ENCODE results near the gene CDX2.

Gene CDX2

DNA sequence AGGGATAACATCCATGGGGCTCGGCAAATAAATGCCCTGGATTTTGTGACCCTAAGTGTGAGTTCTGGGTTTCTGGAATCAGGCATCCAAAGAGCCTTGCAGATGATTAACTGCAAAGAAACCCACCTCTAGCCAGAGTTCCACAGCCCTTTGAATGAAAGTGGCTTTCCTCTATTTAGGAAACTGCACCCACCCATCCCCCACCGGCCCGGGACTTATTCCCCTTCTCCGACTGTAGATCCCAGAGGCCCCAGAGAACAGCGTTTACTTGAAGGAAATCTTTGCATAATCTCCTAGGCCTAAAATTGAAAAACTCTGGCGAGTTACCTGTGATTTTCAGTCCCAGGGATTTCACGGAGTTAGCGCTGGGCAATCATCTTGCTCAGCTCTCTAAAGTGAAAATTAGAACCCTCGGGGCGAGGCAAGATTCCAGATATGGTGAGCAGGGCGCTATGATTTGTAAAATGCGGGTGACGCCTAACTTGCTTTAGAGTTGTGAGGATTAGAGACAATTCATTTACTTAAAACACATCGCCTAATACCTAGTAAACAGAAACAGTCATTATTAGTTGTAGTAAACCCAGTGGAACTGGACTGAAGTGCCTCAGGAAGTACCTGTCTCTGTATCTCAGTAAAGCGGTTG, 10.0 kb upstream of the CDX2 start:
- DNase-seq, result no peak

GRCh38 chr13:27978301-27978968, 9.3 kb upstream of the CDX2 start:
- no peak for DNase-seq

- no peak for DNase-seq
Observed at GRCh38 chr13:27977476-27978300, 8.6 kb upstream of the CDX2 start.

DNA sequence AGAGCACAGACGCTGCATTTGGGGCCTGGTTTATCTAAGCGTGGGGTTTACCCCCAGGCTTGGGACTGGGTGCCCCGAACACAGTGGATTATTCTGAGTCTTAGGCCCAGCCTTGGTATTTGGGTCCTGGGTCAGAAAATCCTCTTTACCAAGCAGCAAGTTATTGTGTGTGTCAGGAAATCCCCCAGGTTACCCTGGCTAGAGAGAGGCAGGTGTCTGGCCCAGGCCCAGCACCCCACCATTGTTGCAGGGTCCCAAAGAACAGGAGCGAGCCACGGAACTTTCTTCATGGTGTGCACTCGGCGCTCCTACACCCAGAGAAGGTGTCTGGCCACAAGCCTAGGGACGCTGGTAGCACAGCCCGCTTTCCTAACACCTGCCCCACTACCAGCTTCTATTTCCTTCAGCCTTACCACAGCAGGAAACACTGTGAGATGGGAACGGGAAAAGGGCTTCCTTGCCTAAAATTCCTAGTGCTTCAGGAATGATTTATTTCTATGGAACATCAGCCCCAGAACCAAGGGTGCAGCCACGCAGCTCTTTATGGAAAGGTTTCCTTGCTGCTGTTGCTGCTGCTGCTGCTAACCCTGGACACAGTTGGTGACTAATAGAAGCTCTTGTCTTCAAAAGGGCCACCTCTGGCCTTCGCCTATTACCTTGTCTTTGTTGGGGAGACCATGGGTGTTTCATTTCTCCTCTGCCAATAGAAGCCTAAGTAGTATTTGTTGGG, 7.4 kb upstream of the CDX2 start:
- no peak for DNase-seq

DNA sequence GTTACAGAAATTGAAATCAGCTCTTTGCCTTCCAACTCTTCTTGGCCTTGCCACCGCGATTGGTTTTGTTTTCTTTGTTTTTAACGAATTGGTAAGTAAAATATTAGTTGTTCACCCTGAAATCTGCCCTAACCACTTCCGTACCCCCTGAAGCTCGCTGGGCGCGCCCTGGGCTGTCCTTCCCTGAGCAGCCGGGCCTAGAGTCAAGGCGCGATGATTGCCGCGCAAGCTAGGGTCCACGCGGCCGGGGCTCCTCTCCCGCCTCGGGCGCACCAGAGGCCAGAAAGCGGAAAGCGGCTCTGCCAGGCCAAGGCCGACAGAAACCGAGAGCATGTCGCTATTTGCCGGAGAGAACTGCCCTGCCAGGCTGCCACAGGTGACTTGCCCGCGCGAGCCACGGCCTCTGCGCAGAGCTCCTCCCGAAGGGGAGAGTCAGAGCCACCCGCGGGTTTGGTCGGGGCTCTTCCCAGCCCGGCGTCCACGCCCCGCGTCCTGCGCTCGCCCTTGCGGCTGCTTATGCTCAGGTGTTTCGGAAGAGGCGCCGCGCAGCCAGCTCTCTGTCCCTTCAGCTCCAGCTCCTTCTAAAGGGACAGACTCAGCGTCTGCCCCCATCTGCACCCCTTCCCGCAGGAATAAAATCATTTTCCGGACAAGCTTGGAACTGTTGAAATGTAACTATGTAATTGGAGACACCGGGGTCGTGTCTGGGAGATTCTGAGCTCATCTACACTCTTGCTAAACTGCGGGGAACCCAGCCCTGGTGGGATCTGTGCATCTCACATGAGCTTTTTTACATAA, 6.6 kb upstream of the CDX2 start:
- no peak for DNase-seq

DNA sequence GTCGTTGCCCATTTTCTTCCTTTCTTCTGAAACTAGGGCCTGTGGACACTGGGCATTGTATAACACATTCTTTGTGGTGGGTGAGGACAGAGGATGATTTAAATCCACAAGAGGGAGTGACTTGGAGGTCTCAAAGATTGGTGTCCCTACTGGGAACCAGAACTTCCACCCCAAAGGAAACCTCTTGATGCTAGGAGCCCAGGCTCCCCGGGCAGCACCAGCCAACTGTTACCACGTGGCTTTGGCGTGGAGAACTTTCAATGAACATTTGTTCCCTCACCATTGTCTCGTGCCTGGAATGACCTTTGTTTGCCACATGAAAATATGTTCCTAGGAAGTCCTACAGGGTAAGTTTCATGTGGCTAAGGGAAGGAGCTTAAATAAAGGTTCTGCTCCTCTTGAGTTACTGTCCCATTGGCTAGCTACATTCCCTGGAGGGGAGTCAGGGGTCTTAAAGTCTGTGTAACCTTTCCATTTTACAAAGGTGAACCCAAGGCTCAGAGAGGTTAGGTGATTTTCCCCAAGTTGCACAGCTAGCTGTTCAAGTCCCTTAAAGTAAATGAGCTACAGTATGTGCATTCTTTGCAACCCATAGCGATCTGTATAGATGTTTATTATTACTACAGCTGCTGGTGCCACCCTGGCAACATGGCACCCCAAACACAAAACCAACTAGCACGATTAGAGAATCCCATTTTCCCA, 5.0 kb upstream of the CDX2 start:
- DNase-seq, result no peak

DNA sequence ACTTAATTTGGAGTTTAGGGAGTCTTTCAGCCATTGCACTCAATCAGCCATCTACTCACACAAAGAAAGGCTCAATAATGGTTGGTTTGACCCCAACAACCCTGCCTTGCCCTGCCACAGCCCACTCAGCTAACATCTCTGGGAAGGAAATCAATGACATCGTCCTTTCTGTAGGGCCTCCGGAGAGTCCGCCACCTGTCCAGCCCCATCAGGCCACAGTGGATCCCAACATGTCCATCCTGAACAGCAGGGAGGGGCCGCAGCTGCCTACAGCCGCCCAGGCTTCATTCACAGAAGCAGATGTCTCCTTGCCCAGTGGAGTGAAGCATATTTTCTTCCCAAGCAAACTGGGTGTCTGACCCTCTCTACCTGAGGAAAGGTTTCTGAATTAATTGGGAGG, 4.2 kb upstream of the CDX2 start:
- DNase-seq, result no peak

DNA sequence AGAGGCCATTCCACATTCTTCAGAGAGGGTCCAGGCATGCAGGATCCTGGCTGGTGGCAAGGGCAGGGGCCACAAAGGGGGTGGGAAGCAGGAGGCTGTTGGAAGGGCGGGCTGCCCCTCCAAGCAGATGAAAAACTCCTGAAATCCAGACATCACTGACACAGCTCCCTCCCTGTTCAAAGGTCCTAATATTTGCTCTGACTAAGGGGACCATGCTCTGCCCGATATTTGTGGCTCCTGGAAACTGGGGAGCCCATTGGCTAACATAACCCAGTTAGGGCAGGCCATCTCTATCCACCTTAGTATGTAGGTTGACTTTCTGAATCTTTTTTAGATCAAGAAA, 3.3 kb upstream of the CDX2 start:
- DNase-seq, result no peak

DNA sequence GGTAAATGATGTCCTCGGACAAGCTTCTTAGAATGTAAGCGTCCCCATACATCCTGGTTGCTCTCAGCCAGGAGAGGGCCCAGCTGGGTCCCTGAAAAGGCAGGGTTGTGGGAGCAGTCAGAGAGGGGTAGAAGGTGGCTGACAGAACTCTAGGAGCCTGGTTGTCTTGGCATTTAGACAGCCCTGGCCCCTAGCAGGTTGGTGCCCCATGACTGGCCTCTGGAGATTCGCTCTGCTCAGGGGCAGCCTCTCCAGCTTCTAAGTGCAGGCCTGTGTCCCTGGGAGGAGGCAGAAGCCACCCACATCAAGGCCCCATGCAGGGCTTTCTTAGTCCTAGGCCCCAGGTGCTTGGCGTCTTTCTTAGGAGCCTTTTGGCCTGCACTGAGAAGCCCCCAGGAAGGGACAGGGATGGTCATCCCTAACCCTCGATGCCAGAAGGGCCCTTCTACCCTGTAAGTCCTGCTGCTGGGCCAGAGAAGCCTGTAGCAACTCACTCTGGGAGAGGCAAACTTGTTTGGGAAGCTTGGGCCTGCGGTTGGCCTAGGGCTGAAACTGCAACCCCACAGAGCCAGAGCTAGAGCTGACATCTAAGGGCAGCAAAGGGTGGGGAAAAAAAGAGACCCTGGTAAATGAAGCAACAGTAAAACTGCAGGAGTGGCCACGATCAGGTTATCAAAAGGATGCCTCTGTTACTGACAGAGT, 2.8 kb upstream of the CDX2 start:
- no peak for DNase-seq

DNA sequence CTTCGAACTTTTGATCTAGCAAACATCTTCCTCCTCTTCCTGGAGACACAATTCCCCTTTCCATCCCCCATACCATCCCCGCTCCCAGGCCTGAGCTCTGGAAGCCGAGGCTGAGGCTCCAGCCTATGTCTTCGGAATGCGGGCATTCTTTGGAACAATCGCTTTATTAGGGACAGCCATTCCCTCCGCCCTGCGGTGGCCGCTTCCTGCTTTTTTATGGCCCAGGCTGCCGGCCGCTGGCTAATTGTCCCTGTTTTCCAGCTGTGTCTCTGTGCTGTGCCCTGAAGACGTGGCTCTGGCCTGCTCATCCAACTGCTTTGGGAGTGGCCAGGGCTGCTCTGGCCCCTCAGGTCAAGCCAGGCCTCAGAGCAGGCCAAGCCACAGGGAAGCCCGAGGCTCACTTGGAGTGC, 2.1 kb upstream of the CDX2 start:
- DNase-seq, result no peak

- DNase-seq, result no peak
Observed at GRCh38 chr13:27970382-27971235, 1.5 kb upstream of the CDX2 start.

DNA sequence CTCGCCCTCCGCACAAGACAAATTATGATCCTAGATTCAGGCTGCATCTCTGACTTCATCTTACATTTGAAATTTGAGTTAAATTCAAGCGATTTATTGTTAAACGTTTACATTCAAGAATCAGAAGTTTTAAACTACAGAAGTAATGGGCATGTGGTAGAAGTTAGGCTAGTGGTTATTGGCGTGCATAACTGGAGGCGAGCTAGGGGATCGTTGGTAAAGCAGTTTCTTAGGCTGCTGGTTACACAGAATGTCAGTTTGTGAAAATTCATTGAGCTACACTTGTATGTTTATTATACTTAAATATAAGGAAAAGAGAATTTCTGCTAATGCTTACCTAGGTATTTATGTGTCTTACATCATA, 733 bp upstream of the CDX2 start:
- no peak for DNase-seq

GRCh38 chr13:27968316-27969081, 616 bp downstream of the CDX2 start:
- DNase-seq, result no peak

DNA sequence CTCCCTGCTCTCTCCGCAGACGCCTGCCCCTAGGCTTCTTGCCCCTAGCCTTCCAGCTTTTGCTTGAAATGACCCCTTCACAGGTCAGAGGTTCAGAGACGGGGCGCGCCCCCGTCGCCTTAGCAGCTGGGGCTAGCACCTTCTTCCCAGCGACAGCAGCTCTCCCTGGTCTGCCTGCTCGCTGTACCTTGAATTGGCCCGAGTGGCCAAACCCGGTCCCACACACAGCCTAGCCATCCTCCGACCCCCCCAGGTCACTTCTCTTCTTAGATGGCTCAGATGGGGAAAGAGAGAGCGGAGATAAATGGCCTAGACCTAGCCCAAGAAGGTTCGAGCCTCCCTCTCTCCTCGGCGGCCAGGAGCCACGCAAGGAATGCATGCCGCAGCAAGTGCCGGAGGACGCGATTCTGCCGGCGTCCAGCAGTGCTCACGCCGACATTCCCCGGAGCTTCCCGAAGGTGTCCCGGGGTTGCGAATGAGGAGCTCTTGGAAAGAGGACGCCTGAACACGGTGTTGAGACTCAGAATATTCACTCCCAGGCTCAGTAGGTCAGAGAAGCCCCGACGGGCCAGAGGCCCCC, 1.3 kb downstream of the CDX2 start:
- no peak for DNase-seq

- no peak for DNase-seq
Observed at GRCh38 chr13:27967203-27967735, 1.8 kb downstream of the CDX2 start.

- no peak for DNase-seq
Observed at GRCh38 chr13:27966641-27967202, 2.4 kb downstream of the CDX2 start.

Data from anterior cingulate cortex (tissue), 58 donors.